H1 (cell line): ENCODE data around the gene HECTD1. TPM values are rescaled to one million over a fixed set of nuclear protein-coding genes. Genes with fewer than 3 reads are reported as not detected.
A peak's percentile ranks its signal among the peaks of the same experiment; 100 is the strongest.

ENCODE experiments used
- ASH2L ChIP-seq: fragments of 200-600, 300-600 bp; sonication (generic); IDR thresholded peaks from one replicate; pipeline ENCODE4 v1.7.1; 2017; ENCODE audit warnings: low read length
- CREB1 ChIP-seq: IDR thresholded peaks from 2 replicates; pipeline ENCODE4 v1.6.1; 2012; ENCODE audit warnings: inconsistent platforms
- E2F6 ChIP-seq: IDR thresholded peaks from 2 replicates; pipeline ENCODE4 v1.6.1; 2012; ENCODE audit warnings: inconsistent platforms
- EGR1 ChIP-seq: IDR thresholded peaks from 2 replicates; pipeline ENCODE4 v1.6.1; 2011; ENCODE audit warnings: low read depth, low read length, borderline replicate concordance
- EP300 ChIP-seq, 2 experiments: IDR thresholded peaks; 1 replicate in 1 of 2; 2 replicates in 1 of 2; pipeline ENCODE4 v1.6.1; 2011 to 2012; ENCODE audit warnings: low read depth in 2 of 2, low read length in 2 of 2, mild to moderate bottlenecking in 2 of 2, borderline replicate concordance in 1 of 2, inconsistent platforms in 1 of 2, moderate library complexity in 1 of 2
- GABPA ChIP-seq: IDR thresholded peaks from 2 replicates; pipeline ENCODE4 v1.6.1; 2011; ENCODE audit warnings: mild to moderate bottlenecking, low read length, moderate library complexity, borderline replicate concordance; ENCODE audit not compliant: insufficient read depth
- HDAC2 ChIP-seq, 2 experiments: fragments of 300-600 bp in 1 of 2; sonication (generic) in 1 of 2; IDR thresholded peaks; 2 replicates each; pipeline ENCODE4 v1.6.1; 2011 to 2012; ENCODE audit warnings: low read depth in 2 of 2, low read length in 2 of 2, mild to moderate bottlenecking in 2 of 2, moderate library complexity in 2 of 2, borderline replicate concordance in 1 of 2, inconsistent platforms in 1 of 2
- MAX ChIP-seq: IDR thresholded peaks from 2 replicates; pipeline ENCODE4 v1.6.1; 2012; ENCODE audit warnings: inconsistent platforms
- POLR2A ChIP-seq, 2 experiments: IDR thresholded peaks; 1 replicate in 1 of 2; 2 replicates in 1 of 2; pipeline ENCODE4 v1.6.1; 2011; ENCODE audit warnings: low read depth in 2 of 2, low read length in 2 of 2, mild to moderate bottlenecking in 2 of 2; ENCODE audit errors: control extremely low read depth in 1 of 2
- POLR2AphosphoS5 ChIP-seq: IDR thresholded peaks from 2 replicates; pipeline ENCODE4 v1.6.1; 2011; ENCODE audit warnings: low read depth, low read length
- POU5F1 ChIP-seq: IDR thresholded peaks from 2 replicates; pipeline ENCODE4 v1.6.1; 2011; ENCODE audit warnings: low read depth, mild to moderate bottlenecking, low read length, moderate library complexity
- RBBP5 ChIP-seq: IDR thresholded peaks from 2 replicates; pipeline ENCODE4 v1.7.1; 2012; ENCODE audit warnings: low read depth, mild to moderate bottlenecking, inconsistent platforms, low read length, moderate library complexity, borderline replicate concordance
- SP2 ChIP-seq: IDR thresholded peaks from 2 replicates; pipeline ENCODE4 v1.6.1; 2012; ENCODE audit warnings: mild to moderate bottlenecking, low read length, inconsistent platforms
- SUZ12 ChIP-seq: fragments of 200-600 bp; sonication (generic); IDR thresholded peaks from 2 replicates; pipeline ENCODE4 v1.6.1; 2012; ENCODE audit warnings: mild to moderate bottlenecking, inconsistent platforms, low read length, moderate library complexity, mixed read lengths
- TAF1 ChIP-seq: IDR thresholded peaks from 2 replicates; pipeline ENCODE4 v1.6.1; 2011; ENCODE audit warnings: mild to moderate bottlenecking, low read depth, low read length
- YY1 ChIP-seq: IDR thresholded peaks from 2 replicates; pipeline ENCODE4 v1.6.1; 2011; ENCODE audit warnings: low read depth, mild to moderate bottlenecking, low read length
- ZNF274 ChIP-seq: IDR thresholded peaks from 2 replicates; pipeline ENCODE4 v1.7.0; 2012; ENCODE audit warnings: low read length, borderline replicate concordance; ENCODE audit errors: extremely low read depth
- polyA plus RNA-seq, 7 experiments: library from polyadenylated mRNA; depleted of rRNA in 3 of 7; stranded (reverse) in 5 of 7; unstranded in 2 of 7; fragments of >200 nt in 5 of 7; fragments of 200-250 nt in 2 of 7; gene quantifications; 1 replicate in 5 of 7; 2 replicates in 1 of 7; 4 replicates in 1 of 7; pipeline versions ENCODE4 v1.2.1 to v1.2.3, GENCODE V29; 2011 to 2013; ENCODE audit warnings: missing spikeins in 2 of 7, mixed read lengths in 2 of 7
- total RNA-seq: library from RNA; stranded (reverse); fragmentation: NEBNext Ultra II Directional; extraction: Animal tissue kit (Norgen Biotek cat#: 25700); gene quantifications from 2 replicates; pipeline ENCODE4 v1.2.1, GENCODE V29; 2021
- TF ChIP-seq, protein P1 (sequence below): IDR thresholded peaks from 2 replicates; pipeline ENCODE4 v1.6.1; 2012; ENCODE audit warnings: low read length, inconsistent platforms

The HECTD1 gene
- total and polyA plus RNA-seq, 2 of the 8 experiments (the other 6 are each of a cell fraction or from before 2014, with no cell fraction given): 44.7 to 105 TPM

DNA sequence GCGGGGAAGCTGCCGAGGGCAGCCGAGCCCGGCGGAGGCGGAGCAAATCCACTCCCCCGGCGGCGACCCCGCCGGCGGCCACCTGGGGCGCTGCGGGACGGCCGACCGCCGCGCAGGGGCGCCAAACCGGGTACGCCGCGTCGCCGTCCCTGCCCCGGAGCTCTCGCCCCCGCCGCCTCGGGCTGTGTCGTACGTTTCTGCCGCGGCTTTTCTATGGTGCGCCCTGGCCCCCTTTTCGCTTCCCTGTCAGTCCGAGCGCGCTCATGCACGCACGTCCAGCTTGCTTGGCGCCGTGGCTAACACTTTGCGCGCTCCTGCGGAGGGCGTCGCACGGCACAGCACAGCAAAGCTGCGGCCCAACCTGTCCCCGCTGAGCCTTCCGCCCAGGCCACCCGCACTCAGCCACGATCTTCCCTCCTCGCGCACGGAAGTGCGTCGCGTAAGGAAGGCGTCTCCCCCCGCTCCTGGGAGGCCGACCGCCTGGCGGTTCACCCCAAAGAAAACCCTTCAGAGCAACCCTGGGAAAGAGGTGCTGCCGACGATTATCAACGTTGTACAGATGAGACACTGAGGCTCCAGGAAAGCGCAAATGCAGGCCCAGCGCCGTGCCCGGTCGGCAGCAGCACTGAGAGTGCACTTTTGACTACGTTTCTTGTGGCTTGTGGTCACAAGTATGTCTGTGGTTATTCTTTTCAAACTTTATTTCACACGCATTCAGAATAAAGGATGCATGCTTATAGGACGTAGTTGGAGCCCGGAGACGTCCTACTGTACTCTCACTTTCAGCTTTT lies at the start of gene HECTD1 (continued):
- TF ChIP-seq EP300 (IDR thresholded peaks at IDR 0.05; ENCODE audit: borderline replicate concordance in 1 of 2, low read depth in 2 of 2, low read length in 2 of 2) (peak; percentile 14 to 44; a peak in 2 of 3 replicates), GABPA (no peak), YY1 (no peak), TAF1 (peak; percentile 71), HDAC2 (IDR thresholded peaks at IDR 0.05; ENCODE audit: borderline replicate concordance in 1 of 2, low read depth in 2 of 2, low read length in 2 of 2) (no peak; a peak in 1 of 4 replicates), ZNF274 (no peak), SP2 (no peak), POU5F1 (no peak), CREB1 (peak; percentile 81), ASH2L (peak; percentile 95), POLR2AphosphoS5 (peak; percentile 80; the same call in 1 of the 2 replicates), E2F6 (peak; percentile 32), RBBP5 (peak; percentile 92; the same call in 1 of the 2 replicates), MAX (peak; percentile 42; the same call in 1 of the 2 replicates), EGR1 (peak; percentile 54; the same call in 1 of the 2 replicates), SUZ12 (peak; percentile 52), POLR2A (IDR thresholded peaks at IDR 0.05; ENCODE audit: control extremely low read depth in 1 of 2, low read depth in 2 of 2, low read length in 2 of 2) (peak in 1 of 2 experiments; percentile 59; a peak in 1 of 3 replicates)
- TF ChIP-seq, protein P1, sequence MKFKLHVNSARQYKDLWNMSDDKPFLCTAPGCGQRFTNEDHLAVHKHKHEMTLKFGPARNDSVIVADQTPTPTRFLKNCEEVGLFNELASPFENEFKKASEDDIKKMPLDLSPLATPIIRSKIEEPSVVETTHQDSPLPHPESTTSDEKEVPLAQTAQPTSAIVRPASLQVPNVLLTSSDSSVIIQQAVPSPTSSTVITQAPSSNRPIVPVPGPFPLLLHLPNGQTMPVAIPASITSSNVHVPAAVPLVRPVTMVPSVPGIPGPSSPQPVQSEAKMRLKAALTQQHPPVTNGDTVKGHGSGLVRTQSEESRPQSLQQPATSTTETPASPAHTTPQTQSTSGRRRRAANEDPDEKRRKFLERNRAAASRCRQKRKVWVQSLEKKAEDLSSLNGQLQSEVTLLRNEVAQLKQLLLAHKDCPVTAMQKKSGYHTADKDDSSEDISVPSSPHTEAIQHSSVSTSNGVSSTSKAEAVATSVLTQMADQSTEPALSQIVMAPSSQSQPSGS: no peak
